ENCODE results near the gene TTC3. TPM values are rescaled to one million over a fixed set of nuclear protein-coding genes. Genes with fewer than 3 reads are reported as not detected.

TTC3 gene, protein sequence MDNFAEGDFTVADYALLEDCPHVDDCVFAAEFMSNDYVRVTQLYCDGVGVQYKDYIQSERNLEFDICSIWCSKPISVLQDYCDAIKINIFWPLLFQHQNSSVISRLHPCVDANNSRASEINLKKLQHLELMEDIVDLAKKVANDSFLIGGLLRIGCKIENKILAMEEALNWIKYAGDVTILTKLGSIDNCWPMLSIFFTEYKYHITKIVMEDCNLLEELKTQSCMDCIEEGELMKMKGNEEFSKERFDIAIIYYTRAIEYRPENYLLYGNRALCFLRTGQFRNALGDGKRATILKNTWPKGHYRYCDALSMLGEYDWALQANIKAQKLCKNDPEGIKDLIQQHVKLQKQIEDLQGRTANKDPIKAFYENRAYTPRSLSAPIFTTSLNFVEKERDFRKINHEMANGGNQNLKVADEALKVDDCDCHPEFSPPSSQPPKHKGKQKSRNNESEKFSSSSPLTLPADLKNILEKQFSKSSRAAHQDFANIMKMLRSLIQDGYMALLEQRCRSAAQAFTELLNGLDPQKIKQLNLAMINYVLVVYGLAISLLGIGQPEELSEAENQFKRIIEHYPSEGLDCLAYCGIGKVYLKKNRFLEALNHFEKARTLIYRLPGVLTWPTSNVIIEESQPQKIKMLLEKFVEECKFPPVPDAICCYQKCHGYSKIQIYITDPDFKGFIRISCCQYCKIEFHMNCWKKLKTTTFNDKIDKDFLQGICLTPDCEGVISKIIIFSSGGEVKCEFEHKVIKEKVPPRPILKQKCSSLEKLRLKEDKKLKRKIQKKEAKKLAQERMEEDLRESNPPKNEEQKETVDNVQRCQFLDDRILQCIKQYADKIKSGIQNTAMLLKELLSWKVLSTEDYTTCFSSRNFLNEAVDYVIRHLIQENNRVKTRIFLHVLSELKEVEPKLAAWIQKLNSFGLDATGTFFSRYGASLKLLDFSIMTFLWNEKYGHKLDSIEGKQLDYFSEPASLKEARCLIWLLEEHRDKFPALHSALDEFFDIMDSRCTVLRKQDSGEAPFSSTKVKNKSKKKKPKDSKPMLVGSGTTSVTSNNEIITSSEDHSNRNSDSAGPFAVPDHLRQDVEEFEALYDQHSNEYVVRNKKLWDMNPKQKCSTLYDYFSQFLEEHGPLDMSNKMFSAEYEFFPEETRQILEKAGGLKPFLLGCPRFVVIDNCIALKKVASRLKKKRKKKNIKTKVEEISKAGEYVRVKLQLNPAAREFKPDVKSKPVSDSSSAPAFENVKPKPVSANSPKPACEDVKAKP (N-terminal part only)
- total RNA-seq (2014; rRNA removed; shearing (Covaris generic)) = 44.4 and 67.6 TPM in 2 replicates

DNA sequence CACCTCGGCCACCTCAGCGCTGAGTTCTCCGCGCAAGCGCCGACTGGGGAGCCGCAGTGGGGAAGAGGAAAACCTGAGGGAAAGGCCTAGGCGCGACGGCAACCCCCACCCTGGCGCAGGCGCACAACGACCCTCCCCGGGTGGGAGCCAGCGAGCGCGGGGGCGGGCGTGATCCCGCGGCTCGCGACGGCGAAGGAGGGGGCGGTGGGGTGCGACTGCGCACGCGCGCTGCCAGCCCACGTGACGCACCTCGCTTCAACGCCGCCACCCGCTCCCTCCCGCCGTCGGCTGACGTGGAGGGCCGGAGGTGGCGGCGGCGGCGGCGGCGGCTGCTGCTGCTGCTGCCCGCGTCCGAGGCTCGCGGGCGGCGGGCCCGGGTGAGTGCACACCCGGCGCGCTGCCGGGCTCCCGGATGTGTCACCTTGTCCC is at the start of gene TTC3, which contains the start of gene PIGP:
Gene TTC3 (plus strand): TSS at position 267 of the 429 bp plus-strand sequence. CDS start 14,004 bp downstream, outside the sequence.
Gene PIGP (minus strand): TSS at position 84 of the 429 bp plus-strand sequence. CDS start 556 bp downstream, outside the sequence.

Small RNA genes within 50 kb of the gene (small RNA-seq; reads per million reads assigned to genes)
- gene RN7SL678P (not detected), gene RNU6-696P (not detected)

Other genes with a start within 250 kb of the TTC3 start
- 23.0 and 30.8 TPM in 2 replicates for gene HLCS, start 106.6 kb upstream of the TTC3 start, total RNA-seq (2014; rRNA removed; shearing (Covaris generic))
- gene RIPPLY3, start 66.6 kb upstream of the TTC3 start, total RNA-seq (2014; rRNA removed; shearing (Covaris generic)) = not detected in 2 replicates
- gene PIGP, start 183 bp upstream of the TTC3 start, total RNA-seq (2014; rRNA removed; shearing (Covaris generic)) = 6.9 and 15.5 TPM in 2 replicates
- 35.7 and 38.9 TPM in 2 replicates for gene VPS26C, start 194.1 kb downstream of the TTC3 start, total RNA-seq (2014; rRNA removed; shearing (Covaris generic))